Ovary (tissue), 3 donors: ENCODE measurements around the gene RPL38.

Source experiments
- EP300 ChIP-seq: sonication (generic); formaldehyde crosslinking; IDR thresholded peaks from one replicate; pipeline ENCODE4 v1.6.1; 2017; ENCODE audit warnings: antibody characterized with exemption
- POLR2A ChIP-seq: fragments of 450-650 bp; IDR thresholded peaks from one replicate; pipeline ENCODE4 v1.6.1; 2017; ENCODE audit warnings: antibody characterized with exemption, mild to moderate bottlenecking, moderate library complexity
- TF ChIP-seq, protein P1 (sequence below), 3 donors: fragments of 450-650 bp in 2 of 3; fragments of 200-600 bp in 1 of 3; IDR thresholded peaks; one replicate each; pipeline versions ENCODE4 v1.5.1 to v1.8.0; 2016 to 2022; ENCODE audit warnings: antibody characterized with exemption in 3 of 3, mild to moderate bottlenecking in 1 of 3
- donor health status: DM: no; HTN: no; CAD: no.

DNA sequence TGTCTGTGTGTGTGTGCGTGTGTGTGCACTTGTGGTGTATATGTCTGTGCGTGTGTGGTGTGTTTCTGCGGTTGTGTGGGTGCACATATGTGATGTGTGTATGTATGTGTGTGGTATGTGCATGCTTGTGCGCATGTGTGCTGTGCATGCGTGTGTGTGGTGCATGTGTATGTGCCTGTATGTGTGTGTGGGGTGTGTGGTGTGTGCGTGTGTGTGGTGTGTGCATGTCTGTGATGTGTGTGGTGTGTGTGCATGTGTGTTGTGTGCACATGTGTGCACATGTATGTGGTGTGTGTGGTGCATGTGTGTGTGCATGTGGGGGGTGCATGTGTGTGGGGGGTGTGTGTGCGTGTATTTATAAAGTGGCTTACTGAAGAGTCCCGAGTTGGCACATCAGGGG lies 47.6 kb downstream of the RPL38 start:
- TF ChIP-seq, protein P1, sequence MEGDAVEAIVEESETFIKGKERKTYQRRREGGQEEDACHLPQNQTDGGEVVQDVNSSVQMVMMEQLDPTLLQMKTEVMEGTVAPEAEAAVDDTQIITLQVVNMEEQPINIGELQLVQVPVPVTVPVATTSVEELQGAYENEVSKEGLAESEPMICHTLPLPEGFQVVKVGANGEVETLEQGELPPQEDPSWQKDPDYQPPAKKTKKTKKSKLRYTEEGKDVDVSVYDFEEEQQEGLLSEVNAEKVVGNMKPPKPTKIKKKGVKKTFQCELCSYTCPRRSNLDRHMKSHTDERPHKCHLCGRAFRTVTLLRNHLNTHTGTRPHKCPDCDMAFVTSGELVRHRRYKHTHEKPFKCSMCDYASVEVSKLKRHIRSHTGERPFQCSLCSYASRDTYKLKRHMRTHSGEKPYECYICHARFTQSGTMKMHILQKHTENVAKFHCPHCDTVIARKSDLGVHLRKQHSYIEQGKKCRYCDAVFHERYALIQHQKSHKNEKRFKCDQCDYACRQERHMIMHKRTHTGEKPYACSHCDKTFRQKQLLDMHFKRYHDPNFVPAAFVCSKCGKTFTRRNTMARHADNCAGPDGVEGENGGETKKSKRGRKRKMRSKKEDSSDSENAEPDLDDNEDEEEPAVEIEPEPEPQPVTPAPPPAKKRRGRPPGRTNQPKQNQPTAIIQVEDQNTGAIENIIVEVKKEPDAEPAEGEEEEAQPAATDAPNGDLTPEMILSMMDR (IDR thresholded peaks at IDR 0.05): no peak
- TF ChIP-seq POLR2A: no peak
- no peak for TF ChIP-seq EP300
